Right atrium auricular region (tissue), 2 donors: ENCODE results near the gene TTK. TPM values are rescaled to one million over a fixed set of nuclear protein-coding genes. Genes with fewer than 3 reads are reported as not detected.

Experiments used
- DNase-seq: peaks from one replicate; pipeline ENCODE4 v3.0.0-alpha.2; 2019; ENCODE audit warnings: low spot score
- H3K27ac ChIP-seq, 2 donors: fragments of 200-600 bp; sonication (generic); 1 replicate in 1 of 2; 2 replicates in 1 of 2; pipeline ENCODE4 v1.5.1; 2016 to 2019
- H3K27me3 ChIP-seq, 2 donors: fragments of 200-600 bp; sonication (generic); one replicate each; pipeline versions ENCODE4 v1.5.1 to v1.6.0; 2017 to 2019
- H3K36me3 ChIP-seq: fragments of 200-600 bp; sonication (generic); one replicate; pipeline ENCODE4 v1.5.1; 2016
- H3K4me1 ChIP-seq, 2 donors: fragments of 200-600 bp; sonication (generic); one replicate each; pipeline versions ENCODE4 v1.5.1 to v1.6.0; 2017 to 2019
- H3K4me3 ChIP-seq, 2 donors: fragments of 200-600 bp; sonication (generic); 1 replicate in 1 of 2; 2 replicates in 1 of 2; pipeline ENCODE4 v1.5.1; 2017 to 2019; ENCODE audit warnings: mild to moderate bottlenecking in 1 of 2, moderate library complexity in 1 of 2
- H3K9me3 ChIP-seq, 2 donors: fragments of 200-600 bp; sonication (generic); one replicate each; pipeline ENCODE4 v1.5.1; 2019
- total RNA-seq, 2 donors: library from RNA; depleted of rRNA; stranded (reverse); fragments of >200 nt; gene quantifications; one replicate each; pipeline ENCODE4 v1.1.0, GENCODE V29; 2016
- TF ChIP-seq, protein P1 (sequence below), 2 donors: fragments of 200-600 bp; sonication (generic); IDR thresholded peaks; one replicate each; pipeline ENCODE4 v1.5.1; 2019; ENCODE audit warnings: antibody characterized with exemption in 2 of 2

The TTK gene
- total RNA-seq, 2 donors from 2014 or later: 0.08 to 0.52 TPM

DNA sequence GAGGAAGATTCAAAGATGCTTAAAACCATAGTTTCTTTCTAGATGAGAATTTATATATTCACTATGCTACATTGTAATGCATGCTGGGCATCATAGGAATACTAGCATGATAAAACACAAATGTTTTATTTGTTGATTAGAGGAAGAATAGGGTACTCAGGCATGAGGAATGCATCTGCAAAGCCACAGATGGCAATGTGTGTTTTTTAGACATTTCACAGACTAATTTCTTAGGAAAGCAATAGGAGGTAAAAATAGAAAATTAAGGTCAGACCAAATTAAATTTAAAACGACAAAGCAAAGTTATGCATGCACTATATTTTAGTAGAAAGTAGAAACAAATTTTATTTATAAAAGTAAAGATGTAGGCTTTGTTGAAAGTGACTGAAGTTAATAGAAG is 2.1 kb downstream of the TTK start:
- H3K4me3 ChIP-seq: no peak overlapping the region
- H3K9me3 ChIP-seq: no peaks in the 10 kb centered on the region
- DNase-seq: no peak
- H3K4me1 ChIP-seq: peaks cover 0 to 15% of the 10 kb centered on the region in 2 donors
- no peak overlapping the region for H3K27ac ChIP-seq
- no peaks in the 10 kb centered on the region for H3K27me3 ChIP-seq
- TF ChIP-seq, protein P1, sequence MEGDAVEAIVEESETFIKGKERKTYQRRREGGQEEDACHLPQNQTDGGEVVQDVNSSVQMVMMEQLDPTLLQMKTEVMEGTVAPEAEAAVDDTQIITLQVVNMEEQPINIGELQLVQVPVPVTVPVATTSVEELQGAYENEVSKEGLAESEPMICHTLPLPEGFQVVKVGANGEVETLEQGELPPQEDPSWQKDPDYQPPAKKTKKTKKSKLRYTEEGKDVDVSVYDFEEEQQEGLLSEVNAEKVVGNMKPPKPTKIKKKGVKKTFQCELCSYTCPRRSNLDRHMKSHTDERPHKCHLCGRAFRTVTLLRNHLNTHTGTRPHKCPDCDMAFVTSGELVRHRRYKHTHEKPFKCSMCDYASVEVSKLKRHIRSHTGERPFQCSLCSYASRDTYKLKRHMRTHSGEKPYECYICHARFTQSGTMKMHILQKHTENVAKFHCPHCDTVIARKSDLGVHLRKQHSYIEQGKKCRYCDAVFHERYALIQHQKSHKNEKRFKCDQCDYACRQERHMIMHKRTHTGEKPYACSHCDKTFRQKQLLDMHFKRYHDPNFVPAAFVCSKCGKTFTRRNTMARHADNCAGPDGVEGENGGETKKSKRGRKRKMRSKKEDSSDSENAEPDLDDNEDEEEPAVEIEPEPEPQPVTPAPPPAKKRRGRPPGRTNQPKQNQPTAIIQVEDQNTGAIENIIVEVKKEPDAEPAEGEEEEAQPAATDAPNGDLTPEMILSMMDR (IDR thresholded peaks at IDR 0.05): no peak
- no peaks in the 10 kb centered on the region for H3K36me3 ChIP-seq

DNA sequence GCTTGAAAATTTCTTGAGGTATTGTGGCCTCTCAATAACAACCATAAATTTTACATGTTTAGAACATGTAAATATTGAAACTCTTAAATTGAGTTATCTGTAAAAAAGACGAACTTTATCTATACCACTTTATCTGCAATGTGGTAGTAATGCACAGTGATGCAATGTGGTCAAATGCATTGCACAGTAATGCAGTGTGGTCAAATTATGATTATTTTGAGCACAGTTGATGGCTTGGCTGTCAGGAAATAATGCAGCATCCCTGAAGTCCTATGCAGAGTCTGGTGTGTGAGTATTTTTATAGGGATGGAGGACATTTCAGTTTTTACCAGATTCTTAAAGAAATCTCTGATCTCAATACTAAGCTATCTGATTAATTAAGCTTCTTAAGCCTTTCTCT is 5.1 kb downstream of the TTK start:
- no peak for DNase-seq

DNA sequence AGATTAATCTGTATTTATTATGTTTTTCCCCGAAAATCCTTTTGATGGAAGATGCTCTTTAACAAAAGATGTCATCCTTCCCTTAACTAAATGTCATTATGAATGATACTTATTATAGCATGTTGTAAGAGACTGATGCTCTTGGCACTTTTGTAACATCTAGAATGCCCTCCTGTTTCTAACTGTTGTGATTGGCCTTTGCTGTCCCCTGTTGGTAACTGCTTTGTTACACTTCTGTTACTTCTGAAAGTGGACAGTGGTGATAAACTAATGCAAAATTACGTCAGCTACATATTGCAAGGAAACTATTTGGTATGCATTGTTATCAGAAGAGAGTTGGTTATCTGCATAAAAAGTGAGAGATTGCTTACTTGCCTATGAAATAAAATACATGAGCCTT is 5.8 kb downstream of the TTK start:
- no peaks in the 10 kb centered on the region for H3K36me3 ChIP-seq
- TF ChIP-seq, protein P1 (IDR thresholded peaks at IDR 0.05): no peak

More for the DNA sequence above, 5.1 kb downstream of the TTK start:
- no peaks in the 10 kb centered on the region for H3K9me3 ChIP-seq
- no peaks in the 10 kb centered on the region for H3K36me3 ChIP-seq
- no peak overlapping the region for H3K4me3 ChIP-seq
- TF ChIP-seq, protein P1 (IDR thresholded peaks at IDR 0.05): no peak
- no peaks in the 10 kb centered on the region for H3K27me3 ChIP-seq
- H3K4me1 ChIP-seq: peaks cover 0 to 9% of the 10 kb centered on the region in 2 donors
- no peak overlapping the region for H3K27ac ChIP-seq

DNA sequence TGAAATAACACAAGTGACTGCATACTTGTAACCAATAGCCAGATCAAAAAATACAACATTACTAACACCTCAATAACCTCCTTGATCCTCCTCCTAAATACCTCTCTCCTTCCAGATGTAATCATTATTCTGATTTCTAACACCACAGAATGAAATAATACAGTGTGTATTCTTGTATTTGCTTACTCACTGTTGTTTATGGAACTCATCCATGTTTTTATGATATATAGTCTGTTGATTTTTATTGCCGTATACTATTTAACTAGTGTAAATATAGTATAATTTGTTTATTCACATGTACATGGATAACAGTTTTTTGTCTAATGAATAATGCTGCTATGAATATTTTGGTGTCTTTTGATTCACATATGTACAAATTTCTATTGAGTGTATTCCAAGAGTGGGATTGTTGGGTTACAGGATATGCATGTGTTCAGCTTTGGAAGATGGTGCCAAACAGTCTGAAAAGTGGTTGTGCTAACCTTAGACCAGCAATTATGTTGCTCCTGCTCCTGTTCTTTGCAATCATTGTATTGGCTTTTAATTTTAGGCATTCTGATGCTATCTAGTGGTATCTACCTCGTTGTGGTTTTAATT is 11.5 kb downstream of the TTK start:
- H3K27me3 ChIP-seq: no peaks in the 10 kb centered on the region
- H3K9me3 ChIP-seq: no peaks in the 10 kb centered on the region
- H3K27ac ChIP-seq: no peak overlapping the region
- no peaks in the 10 kb centered on the region for H3K36me3 ChIP-seq
- DNase-seq: no peak
- no peaks in the 10 kb centered on the region for H3K4me1 ChIP-seq
- TF ChIP-seq, protein P1 (IDR thresholded peaks at IDR 0.05): no peak
- no peak overlapping the region for H3K4me3 ChIP-seq

More for the DNA sequence above, 5.8 kb downstream of the TTK start:
- no peak for DNase-seq
- Histone ChIP-seq H3K4me1 (peaks cover 0 to 1% of the 10 kb centered on the region in 2 donors), H3K27ac (no peak overlapping the region), H3K4me3 (no peak overlapping the region), H3K27me3 (no peaks in the 10 kb centered on the region), H3K9me3 (no peaks in the 10 kb centered on the region)

DNA sequence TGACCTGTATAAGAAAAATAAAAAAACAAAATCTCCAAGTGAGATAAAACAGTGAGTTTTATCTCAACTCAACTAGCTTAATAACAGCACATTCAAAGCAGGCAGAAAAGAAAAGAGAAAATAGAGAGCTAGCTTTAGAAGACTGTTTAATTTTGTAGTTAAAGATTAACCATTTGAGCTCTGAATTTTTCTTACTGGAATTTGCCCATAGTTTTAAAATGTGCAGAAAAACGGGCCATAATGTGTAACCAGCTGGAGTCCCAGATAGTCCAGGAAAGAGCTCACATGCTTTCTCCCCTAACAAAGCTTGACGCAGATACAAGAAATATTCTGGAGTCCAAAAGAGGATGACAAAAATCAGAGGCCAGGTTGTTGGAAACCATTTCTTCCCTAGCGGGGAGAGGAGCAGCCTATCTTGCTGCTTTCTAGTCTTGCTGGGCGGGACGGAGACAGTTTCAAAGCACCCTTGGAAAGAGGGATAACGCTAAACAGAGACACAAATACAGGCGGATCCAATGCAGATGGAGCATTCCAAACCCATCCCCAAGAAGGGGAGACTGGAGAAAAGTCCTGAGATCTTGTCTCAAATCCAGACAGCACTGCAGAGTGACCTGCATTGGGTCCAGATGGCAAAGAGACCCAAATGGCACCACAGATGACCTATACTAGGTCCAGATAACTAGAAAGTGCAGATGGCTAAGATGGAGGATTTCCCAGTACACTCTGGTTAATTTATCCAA is 16.1 kb downstream of the TTK start:
- H3K4me1 ChIP-seq: no peaks in the 10 kb centered on the region
- H3K4me3 ChIP-seq: no peak overlapping the region
- no peaks in the 10 kb centered on the region for H3K36me3 ChIP-seq
- H3K9me3 ChIP-seq: no peaks in the 10 kb centered on the region
- no peak for DNase-seq
- TF ChIP-seq, protein P1 (IDR thresholded peaks at IDR 0.05): no peak
- no peaks in the 10 kb centered on the region for H3K27me3 ChIP-seq
- no peak overlapping the region for H3K27ac ChIP-seq
